Tibial nerve (tissue), 4 donors: ENCODE data around the gene APOLD1. TPM values are rescaled to one million over a fixed set of nuclear protein-coding genes. Genes with fewer than 3 reads are reported as not detected.

Experiments
- DNase-seq, 2 donors: peaks; one replicate each; pipeline ENCODE4 v3.0.0-alpha.2; 2019; ENCODE audit warnings: low spot score in 2 of 2
- H3K27ac ChIP-seq, 4 donors: fragments of 200-600 bp; sonication (generic) in 3 of 4; one replicate each; pipeline ENCODE4 v1.5.1; 2017 to 2019; ENCODE audit warnings: mild to moderate bottlenecking in 1 of 4
- H3K27me3 ChIP-seq, 2 donors: fragments of 200-600 bp; sonication (generic) in 1 of 2; one replicate each; pipeline versions ENCODE4 v1.5.1 to v1.6.0; 2017 to 2019
- H3K36me3 ChIP-seq, 3 donors: fragments of 200-600 bp; sonication (generic); one replicate each; pipeline ENCODE4 v1.5.1; 2018 to 2019
- H3K4me1 ChIP-seq, 4 donors: fragments of 200-600 bp; sonication (generic) in 3 of 4; one replicate each; pipeline ENCODE4 v1.5.1; 2017 to 2019
- H3K4me3 ChIP-seq, 4 donors: fragments of 200-600 bp; sonication (generic) in 3 of 4; one replicate each; pipeline ENCODE4 v1.5.1; 2017 to 2019; ENCODE audit warnings: mild to moderate bottlenecking in 1 of 4, moderate library complexity in 1 of 4
- H3K9me3 ChIP-seq, 4 donors: fragments of 200-600 bp; sonication (generic) in 3 of 4; one replicate each; pipeline ENCODE4 v1.5.1; 2017 to 2019
- CTCF ChIP-seq, 5 experiments: fragments of 200-600 bp in 3 of 5; fragments of 450-650 bp in 2 of 5; sonication (generic) in 3 of 5; IDR thresholded peaks; one replicate each; pipeline ENCODE4 v1.5.1; 2016 to 2019; ENCODE audit warnings: antibody characterized with exemption in 5 of 5, mild to moderate bottlenecking in 3 of 5, moderate library complexity in 2 of 5
- EP300 ChIP-seq, 2 donors: sonication (generic); formaldehyde crosslinking; IDR thresholded peaks; one replicate each; pipeline ENCODE4 v1.6.1; 2017; ENCODE audit warnings: antibody characterized with exemption in 2 of 2, mild to moderate bottlenecking in 1 of 2
- POLR2A ChIP-seq, 2 donors: fragments of 450-650 bp; IDR thresholded peaks; one replicate each; pipeline ENCODE4 v1.6.1; 2017; ENCODE audit warnings: antibody characterized with exemption in 2 of 2, mild to moderate bottlenecking in 2 of 2, moderate library complexity in 2 of 2
- WGBS, 2 donors: methylation state at CpG; one replicate each; pipeline ENCODE4 v1.1.5; 2018; 5-methylcytosine and 5-hydroxymethylcytosine counted together
- total RNA-seq, 4 donors: library from RNA; depleted of rRNA; stranded (reverse); fragments of >200 nt; gene quantifications; one replicate each; pipeline ENCODE4 v1.1.0, GENCODE V29; 2016

Gene APOLD1
- total RNA-seq, 4 donors from 2014 or later: 43.7 to 138 (median 83.9) TPM

GRCh38 chr12:12796171-12796570 is 10.7 kb downstream of the APOLD1 start:
- no peak for TF ChIP-seq CTCF (IDR thresholded peaks at IDR 0.05)
- TF ChIP-seq POLR2A (IDR thresholded peaks at IDR 0.05): no peak
- TF ChIP-seq EP300 (IDR thresholded peaks at IDR 0.05): no peak
- H3K36me3 ChIP-seq: no peaks in the 10 kb centered on the region
- WGBS, 2 donors: 65 to 89% methylated on average over 3 of the region's 3 CpGs
- no peaks in the 10 kb centered on the region for H3K9me3 ChIP-seq
- no peak for DNase-seq
- no peaks in the 10 kb centered on the region for H3K27me3 ChIP-seq
- H3K4me1 ChIP-seq: peaks cover 0 to 10% (median 0%) of the 10 kb centered on the region in 4 donors
- no peak overlapping the region for H3K4me3 ChIP-seq
- no peak overlapping the region for H3K27ac ChIP-seq

DNA sequence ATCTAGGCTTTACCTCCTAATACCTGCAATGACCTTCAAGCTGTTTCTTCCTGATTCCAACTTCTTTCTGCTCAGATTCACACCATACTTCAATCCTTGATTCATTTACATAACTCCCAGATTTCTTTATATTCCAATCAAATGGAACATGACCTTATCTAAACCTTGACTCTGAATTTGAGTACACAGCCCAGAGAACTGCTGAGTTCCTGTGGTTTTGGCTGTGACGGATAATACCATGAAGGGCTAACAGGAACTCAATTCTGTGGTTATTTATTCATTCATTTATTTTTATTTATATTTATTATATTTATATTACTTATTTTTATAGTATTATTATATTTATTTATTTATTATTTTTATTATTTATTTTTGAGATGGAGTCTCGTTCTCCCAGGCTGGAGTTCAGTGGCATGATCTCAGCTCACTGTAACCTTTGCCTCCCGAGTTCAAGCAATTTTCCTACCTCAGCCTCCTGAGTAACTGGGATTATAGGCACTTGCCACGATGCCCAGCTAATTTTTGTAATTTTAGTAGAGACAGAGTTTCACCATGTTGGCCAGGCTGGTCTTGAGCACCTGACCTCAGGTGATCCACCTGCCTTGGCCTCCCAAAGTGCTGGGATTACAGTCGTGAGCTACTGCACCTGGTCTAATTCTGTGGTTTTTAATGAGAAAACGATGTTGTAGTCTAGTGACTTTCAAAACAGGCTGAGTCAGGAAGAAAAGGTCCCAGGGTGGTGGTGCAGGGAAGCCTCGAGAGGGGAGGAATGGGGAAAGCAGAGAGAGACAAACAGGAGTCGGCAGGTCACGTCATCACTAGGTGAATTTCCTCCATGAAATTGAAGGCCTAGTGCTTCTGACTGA is 11.7 kb downstream of the APOLD1 start:
- Histone ChIP-seq H3K27ac (no peak overlapping the region), H3K27me3 (no peaks in the 10 kb centered on the region), H3K4me1 (peaks cover 0 to 3% (median 0%) of the 10 kb centered on the region in 4 donors), H3K4me3 (no peak overlapping the region), H3K9me3 (no peaks in the 10 kb centered on the region), H3K36me3 (no peaks in the 10 kb centered on the region)
- DNase-seq: no peak
- WGBS, 2 donors: 87% methylated on average over 9 of the region's 9 CpGs
- TF ChIP-seq POLR2A (IDR thresholded peaks at IDR 0.05) (no peak), EP300 (IDR thresholded peaks at IDR 0.05) (no peak), CTCF (IDR thresholded peaks at IDR 0.05) (no peak)

GRCh38 chr12:12797794-12798152 is 12.3 kb downstream of the APOLD1 start:
- Histone ChIP-seq H3K4me3 (no peak overlapping the region), H3K27ac (no peak overlapping the region), H3K36me3 (no peaks in the 10 kb centered on the region), H3K4me1 (peaks cover 0 to under 1% (median 0%) of the 10 kb centered on the region in 4 donors), H3K27me3 (no peaks in the 10 kb centered on the region), H3K9me3 (no peaks in the 10 kb centered on the region)
- WGBS, 2 donors: 74 to 88% methylated on average over 3 of the region's 3 CpGs
- DNase-seq: no peak
- no peak for TF ChIP-seq EP300 (IDR thresholded peaks at IDR 0.05)

GRCh38 chr12:12798480-12798879 is 13.0 kb downstream of the APOLD1 start:
- Histone ChIP-seq H3K9me3 (no peaks in the 10 kb centered on the region), H3K27me3 (no peaks in the 10 kb centered on the region), H3K4me3 (no peak overlapping the region), H3K27ac (no peak overlapping the region), H3K36me3 (no peaks in the 10 kb centered on the region), H3K4me1 (peaks cover 0 to 7% (median 0%) of the 10 kb centered on the region in 4 donors)
- no peak for DNase-seq
- WGBS, 2 donors: 93 to 97% methylated on average over 1 of the region's 1 CpG
- TF ChIP-seq POLR2A (IDR thresholded peaks at IDR 0.05): no peak
- TF ChIP-seq CTCF (IDR thresholded peaks at IDR 0.05): no peak
- no peak for TF ChIP-seq EP300 (IDR thresholded peaks at IDR 0.05)

GRCh38 chr12:12799163-12799920 is 13.9 kb downstream of the APOLD1 start:
- no peaks in the 10 kb centered on the region for H3K27me3 ChIP-seq

More at GRCh38 chr12:12799163-12799920, 13.9 kb downstream of the APOLD1 start:
- 81 to 85% methylated on average over 8 of the region's 8 CpGs for WGBS, 2 donors
- DNase-seq: no peak
- Histone ChIP-seq H3K27ac (no peak overlapping the region), H3K4me1 (peaks cover 0 to 8% (median 4%) of the 10 kb centered on the region in 4 donors), H3K9me3 (no peaks in the 10 kb centered on the region), H3K4me3 (no peak overlapping the region), H3K36me3 (no peaks in the 10 kb centered on the region)
- TF ChIP-seq CTCF (IDR thresholded peaks at IDR 0.05) (no peak), POLR2A (IDR thresholded peaks at IDR 0.05) (no peak)
